OCI-LY1 (cell line): ENCODE measurements around the gene FLT3.

Experiments used
- H2AFZ ChIP-seq: fragments of 200-600 bp; sonication (generic), shearing (Covaris generic); 2 replicates; pipeline ENCODE4 v1.6.0; 2014; ENCODE audit warnings: antibody characterized with exemption, mild to moderate bottlenecking, low read length
- H3F3A ChIP-seq: fragments of 200-600 bp; sonication (generic), shearing (Covaris generic); 2 replicates; pipeline ENCODE4 v1.6.0; 2014; ENCODE audit warnings: mild to moderate bottlenecking, antibody characterized with exemption, low read length, moderate library complexity; ENCODE audit not compliant: insufficient read depth
- H3K27ac ChIP-seq: fragments of 200-600 bp; sonication (generic); 2 replicates; pipeline ENCODE4 v1.5.1; 2014; ENCODE audit warnings: low read length, mixed run types, mild to moderate bottlenecking, low read depth; ENCODE audit not compliant: poor library complexity, severe bottlenecking
- H3K27me3 ChIP-seq: fragments of 200-600 bp; sonication (generic); 2 replicates; pipeline ENCODE4 v1.6.0; 2014; ENCODE audit warnings: antibody characterized with exemption, mild to moderate bottlenecking, low read length, moderate library complexity; ENCODE audit not compliant: insufficient read depth
- H3K36me3 ChIP-seq: fragments of 200-600 bp; sonication (generic); 2 replicates; pipeline ENCODE4 v1.6.1; 2014; ENCODE audit warnings: mild to moderate bottlenecking, antibody characterized with exemption, low read length, moderate library complexity, mixed read lengths; ENCODE audit not compliant: insufficient read depth
- H3K4me1 ChIP-seq: fragments of 200-600 bp; sonication (generic); 2 replicates; pipeline ENCODE4 v1.5.1; 2014; ENCODE audit warnings: mild to moderate bottlenecking, low read length, moderate library complexity; ENCODE audit not compliant: insufficient read depth, severe bottlenecking
- H3K4me2 ChIP-seq: fragments of 200-600 bp; sonication (generic), shearing (Covaris generic); 2 replicates; pipeline ENCODE4 v1.6.1; 2014; ENCODE audit warnings: low read length
- H3K4me3 ChIP-seq: fragments of 200-600 bp; sonication (generic); 2 replicates; pipeline ENCODE4 v1.5.1; 2014; ENCODE audit warnings: low read length, low read depth, mild to moderate bottlenecking, mixed read lengths; ENCODE audit not compliant: poor library complexity, severe bottlenecking
- H3K79me2 ChIP-seq: fragments of 200-600 bp; shearing (Covaris generic); 2 replicates; pipeline ENCODE4 v1.6.1; 2016; ENCODE audit warnings: mixed run types, low read length, mixed read lengths; ENCODE audit not compliant: insufficient read depth
- H3K9ac ChIP-seq: fragments of 200-600 bp; sonication (generic), shearing (Covaris generic); 2 replicates; pipeline ENCODE4 v1.6.1; 2014; ENCODE audit warnings: mild to moderate bottlenecking, low read length, mixed read lengths
- H3K9me2 ChIP-seq: fragments of 200-600 bp; sonication (generic), shearing (Covaris generic); 2 replicates; pipeline ENCODE4 v1.6.1; 2014; ENCODE audit warnings: low read depth, mild to moderate bottlenecking, low read length, mixed read lengths
- H3K9me3 ChIP-seq: fragments of 200-600 bp; shearing (Covaris generic); 2 replicates; pipeline ENCODE4 v1.6.1; 2014; ENCODE audit warnings: low read length, mixed read lengths
- H4K20me1 ChIP-seq: fragments of 200-600 bp; sonication (generic), shearing (Covaris generic); 2 replicates; pipeline ENCODE4 v1.6.0; 2016; ENCODE audit warnings: mild to moderate bottlenecking, low read length; ENCODE audit not compliant: insufficient read depth
- CTCF ChIP-seq: fragments of 200-600 bp; sonication (generic), shearing (Covaris generic); IDR thresholded peaks from 2 replicates; pipeline ENCODE4 v1.5.1; 2017; ENCODE audit warnings: mild to moderate bottlenecking, antibody characterized with exemption, low read length, moderate library complexity, mixed read lengths
- EZH2 ChIP-seq: fragments of 200-600 bp; sonication (generic), shearing (Covaris generic); IDR thresholded peaks from 2 replicates; pipeline ENCODE4 v1.8.0; 2017; ENCODE audit warnings: borderline replicate concordance, mixed run types, mild to moderate bottlenecking, antibody characterized with exemption, low read length, moderate library complexity, mixed read lengths

FLT3 gene

GRCh38 chr13:27973291-27973690 is 127.1 kb downstream of the FLT3 start:
- Histone ChIP-seq H2AFZ (no peak overlapping the region), H3K4me3 (no peak overlapping the region), H3F3A (no peaks in the 10 kb centered on the region), H3K79me2 (no peaks in the 10 kb centered on the region), H3K36me3 (no peaks in the 10 kb centered on the region), H3K4me1 (no peaks in the 10 kb centered on the region), H3K27me3 (no peaks in the 10 kb centered on the region), H3K9ac (no peak overlapping the region), H3K9me3 (no peaks in the 10 kb centered on the region), H4K20me1 (no peaks in the 10 kb centered on the region), H3K27ac (no peak overlapping the region), H3K9me2 (no peaks in the 10 kb centered on the region), H3K4me2 (no peak overlapping the region)
- TF ChIP-seq EZH2, result no peak
- TF ChIP-seq CTCF, result no peak

GRCh38 chr13:27972478-27972820 is 127.9 kb downstream of the FLT3 start:
- Histone ChIP-seq H3K27ac (no peak overlapping the region), H3K27me3 (no peaks in the 10 kb centered on the region), H3K36me3 (no peaks in the 10 kb centered on the region)

GRCh38 chr13:27971776-27972477 is 128.4 kb downstream of the FLT3 start:
- no peaks in the 10 kb centered on the region for H3K27me3 ChIP-seq
- no peaks in the 10 kb centered on the region for H4K20me1 ChIP-seq
- no peak overlapping the region for H3K27ac ChIP-seq
- H3K36me3 ChIP-seq, result no peaks in the 10 kb centered on the region
- H2AFZ ChIP-seq, result no peak overlapping the region
- H3K9me2 ChIP-seq, result no peaks in the 10 kb centered on the region
- H3F3A ChIP-seq, result no peaks in the 10 kb centered on the region
- H3K9me3 ChIP-seq, result no peaks in the 10 kb centered on the region
- H3K4me1 ChIP-seq, result no peaks in the 10 kb centered on the region
- no peak overlapping the region for H3K4me2 ChIP-seq
- TF ChIP-seq CTCF, result no peak
- no peak for TF ChIP-seq EZH2
- H3K79me2 ChIP-seq, result no peaks in the 10 kb centered on the region
- H3K4me3 ChIP-seq, result no peak overlapping the region
- H3K9ac ChIP-seq, result no peak overlapping the region

More at GRCh38 chr13:27972478-27972820, 127.9 kb downstream of the FLT3 start:
- no peak overlapping the region for H3K9ac ChIP-seq
- no peaks in the 10 kb centered on the region for H3K9me2 ChIP-seq
- H4K20me1 ChIP-seq, result no peaks in the 10 kb centered on the region
- H3K4me3 ChIP-seq, result no peak overlapping the region
- no peak overlapping the region for H3K4me2 ChIP-seq
- TF ChIP-seq CTCF (no peak), EZH2 (no peak)
- no peaks in the 10 kb centered on the region for H3K79me2 ChIP-seq
- H3K9me3 ChIP-seq, result no peaks in the 10 kb centered on the region
- H3K4me1 ChIP-seq, result no peaks in the 10 kb centered on the region
- H3F3A ChIP-seq, result no peaks in the 10 kb centered on the region
- H2AFZ ChIP-seq, result no peak overlapping the region
